HK-2 (cell line): ENCODE measurements around the gene PIWIL4.

Experiments
- DNase-seq: peaks from one replicate; pipeline ENCODE4 v3.0.0-alpha.2; 2018; ENCODE audit not compliant: unreplicated experiment

The PIWIL4 gene

GRCh38 chr11:94567181-94567670 is at the start of gene PIWIL4:
Gene PIWIL4 (plus strand): TSS chr11:94567368. CDS start chr11:94567519, 151 bp downstream.
- DNase-seq: no peak

GRCh38 chr11:94518300-94518699 is 48.9 kb upstream of the PIWIL4 start:
- DNase-seq: no peak

- no peak for DNase-seq
Observed at GRCh38 chr11:94519478-94520084, 47.6 kb upstream of the PIWIL4 start.

GRCh38 chr11:94521684-94522083 is 45.5 kb upstream of the PIWIL4 start:
- DNase-seq: no peak

- no peak for DNase-seq
Observed at GRCh38 chr11:94524341-94524740, 42.8 kb upstream of the PIWIL4 start.

GRCh38 chr11:94525546-94526324 is 41.4 kb upstream of the PIWIL4 start:
- no peak for DNase-seq

GRCh38 chr11:94526645-94527438 is 40.3 kb upstream of the PIWIL4 start:
- no peak for DNase-seq

- DNase-seq: no peak
Observed at GRCh38 chr11:94528551-94528950, 38.6 kb upstream of the PIWIL4 start.

GRCh38 chr11:94532211-94532610 is 35.0 kb upstream of the PIWIL4 start:
- DNase-seq: no peak

- DNase-seq: no peak
Observed at GRCh38 chr11:94533206-94533605, 34.0 kb upstream of the PIWIL4 start.

GRCh38 chr11:94533696-94534630 is 33.2 kb upstream of the PIWIL4 start:
- no peak for DNase-seq

GRCh38 chr11:94536386-94536785 is 30.8 kb upstream of the PIWIL4 start:
- no peak for DNase-seq

GRCh38 chr11:94537031-94537600 is 30.1 kb upstream of the PIWIL4 start:
- no peak for DNase-seq

- no peak for DNase-seq
Observed at GRCh38 chr11:94539420-94539819, 27.7 kb upstream of the PIWIL4 start.

GRCh38 chr11:94543695-94544645 is 23.2 kb upstream of the PIWIL4 start, which contains the start of gene FUT4:
Gene FUT4 (plus strand): TSS chr11:94543921. CDS start chr11:94544134, 213 bp downstream.
- DNase-seq: peak; percentile 88

- peak; percentile 44 for DNase-seq
Observed at GRCh38 chr11:94544646-94545263, 22.4 kb upstream of the PIWIL4 start.

GRCh38 chr11:94545264-94546161 is 21.7 kb upstream of the PIWIL4 start:
- no peak for DNase-seq

GRCh38 chr11:94546162-94546470 is 21.1 kb upstream of the PIWIL4 start:
- no peak for DNase-seq
